PC-9 (cell line): ENCODE results near the gene AMMECR1. TPM values are rescaled to one million over a fixed set of nuclear protein-coding genes. Genes with fewer than 3 reads are reported as not detected.
A peak's percentile ranks its signal among the peaks of the same experiment; 100 is the strongest.

Experiments used
- BruUV-seq: library from RNA; stranded (reverse); fragments of 400-500 nt; replicated peaks from 2 replicates; lab custom pipeline; 2021; lab: Mats Ljungman, UMichigan
- CTCF ChIA-PET: fragments of 300-600 bp; sonication (Branson Sonifier 250); formaldehyde crosslinking; loops from one replicate; lab custom pipeline; 2022; ENCODE audit warnings: antibody characterized with exemption; lab: Charles Lee
- POLR2A ChIA-PET: fragments of 300-600 bp; sonication (Branson Sonifier 250); formaldehyde crosslinking; loops from one replicate; lab custom pipeline; 2022; ENCODE audit warnings: antibody characterized with exemption; ENCODE audit not compliant: unreplicated experiment; lab: Charles Lee
- DNase-seq, 2 experiments: peaks; one replicate each; pipeline versions ENCODE4 v3.0.0 to v3.0.0-alpha.2; 2015 to 2022; ENCODE audit warnings: mixed read lengths in 1 of 2
- H2AFZ ChIP-seq: fragments of 200-600 bp; sonication (generic); 2 replicates; pipeline ENCODE4 v1.8.1; 2017; ENCODE audit warnings: antibody characterized with exemption
- H3F3A ChIP-seq: fragments of 200-600 bp; sonication (generic); 2 replicates; pipeline ENCODE4 v1.8.1; 2017; ENCODE audit warnings: antibody characterized with exemption, mild to moderate bottlenecking, low read depth; ENCODE audit not compliant: insufficient read depth
- H3K27ac ChIP-seq: fragments of 200-600 bp; sonication (generic); 2 replicates; pipeline ENCODE4 v1.6.1; 2016; ENCODE audit warnings: mixed run types
- H3K27me3 ChIP-seq: fragments of 200-600 bp; sonication (generic); 2 replicates; pipeline ENCODE4 v1.6.1; 2016; ENCODE audit warnings: low read depth, mixed run types; ENCODE audit not compliant: insufficient read depth
- H3K36me3 ChIP-seq: fragments of 200-600 bp; sonication (generic); 2 replicates; pipeline ENCODE4 v1.6.1; 2016; ENCODE audit warnings: low read depth, mixed run types
- H3K4me1 ChIP-seq: fragments of 200-600 bp; sonication (generic); replicated peaks from 2 replicates; pipeline ENCODE4 v1.6.1; 2016; ENCODE audit warnings: mixed run types; ENCODE audit not compliant: insufficient read depth
- H3K4me2 ChIP-seq: fragments of 200-600 bp; sonication (generic); 2 replicates; pipeline ENCODE4 v1.6.1; 2017; ENCODE audit warnings: mixed run types
- H3K4me3 ChIP-seq: fragments of 200-600 bp; sonication (generic); 2 replicates; pipeline ENCODE4 v1.6.1; 2016; ENCODE audit warnings: mixed run types
- H3K79me2 ChIP-seq: fragments of 200-600 bp; sonication (generic); 2 replicates; pipeline ENCODE4 v1.6.1; 2017; ENCODE audit warnings: low read depth, mixed run types
- H3K9me2 ChIP-seq: fragments of 200-600 bp; sonication (generic); 2 replicates; pipeline ENCODE4 v1.8.1; 2017; ENCODE audit warnings: mild to moderate bottlenecking; ENCODE audit not compliant: insufficient read depth
- H3K9me3 ChIP-seq: fragments of 200-600 bp; sonication (generic); 2 replicates; pipeline ENCODE4 v1.8.1; 2016; ENCODE audit warnings: low read depth; ENCODE audit not compliant: insufficient read depth
- H4K20me1 ChIP-seq: fragments of 200-600 bp; sonication (generic); 2 replicates; pipeline ENCODE4 v1.8.1; 2017; ENCODE audit not compliant: insufficient read depth
- CTCF ChIP-seq: fragments of 200-600 bp; sonication (generic); conservative IDR thresholded peaks from 2 replicates; pipeline ENCODE4 v1.6.1; 2017; ENCODE audit warnings: mixed run types, antibody characterized with exemption, mild to moderate bottlenecking, moderate library complexity
- EZH2 ChIP-seq: fragments of 200-600 bp; sonication (generic); IDR thresholded peaks from 2 replicates; pipeline ENCODE4 v1.8.0; 2017; ENCODE audit warnings: antibody characterized with exemption, low read depth
- intact Hi-C: fragments of 100-400 bp; cut with micrococcal nuclease; formaldehyde crosslinking; loops from one replicate; pipeline ENCODE4 v1.10.0; 2022; ENCODE audit not compliant: unreplicated experiment
- total RNA-seq: library from RNA; stranded (reverse); gene quantifications from 2 replicates; pipeline ENCODE4 v1.2.3, GENCODE V29; 2021

The AMMECR1 gene
- total RNA-seq, 1 experiment from 2014 or later, result 35.4 TPM

GRCh38 chrX:110168585-110168984 lies 149.3 kb downstream of the AMMECR1 start:
- Histone ChIP-seq H3K4me3 (no peak overlapping the region), H3K9me3 (no peaks in the 10 kb centered on the region), H3K4me1 (peaks cover 28% of the 10 kb centered on the region), H3K79me2 (0 out of 2 replicates have a peak, but pooled peaks cover 8% of the 10 kb centered on the region), H3K4me2 (no peak overlapping the region), H3K27ac (no peak overlapping the region), H3F3A (peaks cover 20% of the 10 kb centered on the region), H4K20me1 (no peaks in the 10 kb centered on the region), H3K27me3 (no peaks in the 10 kb centered on the region), H3K36me3 (0 out of 2 replicates have a peak, but pooled peaks cover 4% of the 10 kb centered on the region), H2AFZ (no peak overlapping the region), H3K9me2 (no peaks in the 10 kb centered on the region)
- TF ChIP-seq CTCF (no peak), EZH2 (no peak)
- ChIA-PET CTCF (interaction anchor here (0.6 to 1.2 kb wide), 3 partner anchors 234 to 435 kb away, joined by 3 to 4 read pairs (median 4); no protein-coding TSS in a partner anchor), POLR2A (no interaction called here)
- no peak for DNase-seq
- no TSS peak for BruUV-seq
- intact Hi-C loops, result no loop called here

DNA sequence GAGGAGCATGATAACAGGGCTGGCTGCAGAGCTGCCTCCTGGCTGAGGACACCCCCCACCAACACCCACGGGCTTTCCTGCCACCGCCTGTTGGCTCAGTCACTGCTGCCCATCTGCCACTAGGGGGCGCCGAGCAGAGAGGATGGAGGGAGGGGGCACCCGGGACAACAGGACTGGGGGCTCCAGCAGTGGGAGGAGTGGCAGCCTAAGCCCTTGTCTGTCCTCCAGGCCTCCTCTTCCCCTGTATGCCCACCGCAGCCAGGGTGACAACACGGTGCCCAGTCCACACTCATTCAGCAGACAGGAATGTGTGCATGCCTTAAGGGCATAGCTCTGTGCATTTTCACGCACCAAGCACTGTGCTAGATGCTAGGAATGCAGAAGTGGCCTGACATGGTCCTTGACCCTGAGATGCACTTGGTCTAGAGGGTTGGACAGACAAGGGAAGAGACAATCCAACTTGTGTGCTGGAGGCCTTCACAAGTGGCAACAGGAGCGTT lies 149.9 kb downstream of the AMMECR1 start:
- Histone ChIP-seq H4K20me1 (no peaks in the 10 kb centered on the region), H3K4me2 (no peak overlapping the region), H3F3A (peaks cover 20% of the 10 kb centered on the region), H3K79me2 (0 out of 2 replicates have a peak, but pooled peaks cover 8% of the 10 kb centered on the region), H3K9me2 (no peaks in the 10 kb centered on the region), H3K27me3 (no peaks in the 10 kb centered on the region), H3K9me3 (no peaks in the 10 kb centered on the region; the same call in 1 of the 2 replicates), H3K4me3 (no peak overlapping the region), H2AFZ (no peak overlapping the region), H3K27ac (no peak overlapping the region), H3K4me1 (peaks cover 28% of the 10 kb centered on the region), H3K36me3 (0 out of 2 replicates have a peak, but pooled peaks cover 4% of the 10 kb centered on the region)
- intact Hi-C loops, result no loop called here
- CTCF ChIA-PET, result interaction anchor here (0.6 to 1.4 kb wide), 5 partner anchors 228 to 1523 kb away, joined by 3 to 5 read pairs (median 4); no protein-coding TSS in a partner anchor
- TF ChIP-seq CTCF (peak; percentile 69), EZH2 (no peak)
- peak; percentile 71 to 81 for DNase-seq
- no TSS peak for BruUV-seq
- POLR2A ChIA-PET, result no interaction called here

GRCh38 chrX:110163488-110163887 lies 154.4 kb downstream of the AMMECR1 start:
- Histone ChIP-seq H3K4me2 (peak overlapping the region; percentile 67), H2AFZ (no peak overlapping the region), H3K79me2 (peaks cover 23% of the 10 kb centered on the region), H3K9me3 (no peaks in the 10 kb centered on the region; the same call in 1 of the 2 replicates), H3K27me3 (no peaks in the 10 kb centered on the region), H3K4me3 (no peak overlapping the region; the same call in 1 of the 2 replicates), H3F3A (peaks cover 33% of the 10 kb centered on the region), H4K20me1 (no peaks in the 10 kb centered on the region), H3K4me1 (peaks cover 49% of the 10 kb centered on the region), H3K27ac (peak overlapping the region; percentile 75), H3K36me3 (0 out of 2 replicates have a peak, but pooled peaks cover 4% of the 10 kb centered on the region), H3K9me2 (no peaks in the 10 kb centered on the region)
- DNase-seq, result peak in 1 of 2 experiments; percentile 80
- intact Hi-C loops, result loop anchor here (5.0 kb wide), 1 partner anchor 684 kb away; no protein-coding TSS in a partner anchor
- BruUV-seq, result no TSS peak
- TF ChIP-seq EZH2, result no peak
- TF ChIP-seq CTCF, result no peak
- ChIA-PET CTCF (interaction anchor here (1.0 to 1.4 kb wide), 3 partner anchors 47 to 245 kb away, joined by 4 to 8 read pairs (median 5); no protein-coding TSS in a partner anchor), POLR2A (no interaction called here)
